VCaP (cell line): Measurements from ENCODE around the gene OR10J5.
"Not testable (repeated sequence)": the region's sequence is repeated elsewhere in the genome, so short reads cannot be mapped to it uniquely, and the experiment has no call there.

ENCODE experiments used
- H3K27ac ChIP-seq: fragments of 450-650 bp; 2 replicates; pipeline ENCODE4 v1.5.1; 2017
- CTCF ChIP-seq: fragments of 450-650 bp; conservative IDR thresholded peaks from 2 replicates; pipeline ENCODE4 v1.5.1; 2017; ENCODE audit warnings: mild to moderate bottlenecking, moderate library complexity

OR10J5 gene

GRCh38 chr1:159560599-159560998 lies 24.8 kb upstream of the OR10J5 start:
- TF ChIP-seq CTCF: no peak

GRCh38 chr1:159556931-159557369 lies 21.1 kb upstream of the OR10J5 start:
- no peak overlapping the region for H3K27ac ChIP-seq
- no peak for TF ChIP-seq CTCF

More at GRCh38 chr1:159560599-159560998, 24.8 kb upstream of the OR10J5 start:
- H3K27ac ChIP-seq: no peak overlapping the region

- H3K27ac ChIP-seq: no peak overlapping the region
- TF ChIP-seq CTCF: no peak
Measured at GRCh38 chr1:159554696-159555095, 18.9 kb upstream of the OR10J5 start.

GRCh38 chr1:159554261-159554660 lies 18.5 kb upstream of the OR10J5 start:
- TF ChIP-seq CTCF: no peak
- no peak overlapping the region for H3K27ac ChIP-seq

GRCh38 chr1:159548126-159548525 lies 12.3 kb upstream of the OR10J5 start:
- no peak overlapping the region for H3K27ac ChIP-seq
- no peak for TF ChIP-seq CTCF

GRCh38 chr1:159532922-159533321 lies 2.9 kb downstream of the OR10J5 start:
- no peak overlapping the region for H3K27ac ChIP-seq
- TF ChIP-seq CTCF: no peak

GRCh38 chr1:159524792-159525191 lies 11.0 kb downstream of the OR10J5 start:
- H3K27ac ChIP-seq: not testable (repeated sequence)

GRCh38 chr1:159510229-159510541 lies 25.6 kb downstream of the OR10J5 start:
- no peak overlapping the region for H3K27ac ChIP-seq
- TF ChIP-seq CTCF: no peak
